ENCODE data around the gene SLIT3.

The SLIT3 gene

GRCh38 chr5:168848569-168848968 lies 452.4 kb downstream of the SLIT3 start:
- TF ChIP-seq CTCF (IDR thresholded peaks at IDR 0.05; ENCODE audit: low read depth, low read length) = no peak
- H3K4me3 ChIP-seq (ENCODE audit: low read depth, low read length) = no peak overlapping the region

- TF ChIP-seq CTCF (IDR thresholded peaks at IDR 0.05; ENCODE audit: low read depth, low read length) = no peak
- H3K4me3 ChIP-seq (ENCODE audit: low read depth, low read length) = no peak overlapping the region
Measured at GRCh38 chr5:168847511-168848073, 453.3 kb downstream of the SLIT3 start.

GRCh38 chr5:168844922-168845296 lies 456.0 kb downstream of the SLIT3 start:
- no peak overlapping the region for H3K4me3 ChIP-seq (ENCODE audit: low read depth, low read length)
- TF ChIP-seq CTCF (IDR thresholded peaks at IDR 0.05; ENCODE audit: low read depth, low read length) = no peak

- no peak for TF ChIP-seq CTCF (IDR thresholded peaks at IDR 0.05; ENCODE audit: low read depth, low read length)
- H3K4me3 ChIP-seq (ENCODE audit: low read depth, low read length) = no peak overlapping the region
Measured at GRCh38 chr5:168844016-168844921, 456.7 kb downstream of the SLIT3 start.

GRCh38 chr5:168843277-168844015 lies 457.5 kb downstream of the SLIT3 start:
- H3K4me3 ChIP-seq (ENCODE audit: low read depth, low read length) = no peak overlapping the region
- TF ChIP-seq CTCF (IDR thresholded peaks at IDR 0.05; ENCODE audit: low read depth, low read length) = no peak

GRCh38 chr5:168842571-168843205 lies 458.3 kb downstream of the SLIT3 start:
- no peak for TF ChIP-seq CTCF (IDR thresholded peaks at IDR 0.05; ENCODE audit: low read depth, low read length)
- H3K4me3 ChIP-seq (ENCODE audit: low read depth, low read length) = no peak overlapping the region

Data from WI38 (cell line).